Measurements from ENCODE around the gene NDNF. TPM values are rescaled to one million over a fixed set of nuclear protein-coding genes. Genes with fewer than 3 reads are reported as not detected.

The NDNF gene
- total and polyA plus RNA-seq, 2 donors (not counting 1 experiment from before 2014, with no cell fraction given): not detected

GRCh38 chr4:121093261-121093660 is 20.9 kb upstream of the NDNF start:
- CTCF ChIA-PET: no interaction called here
- H3K27me3 ChIP-seq (replicated peaks in 1 of 4; ENCODE audit: control extremely low read depth in 1 of 4, control insufficient read depth in 3 of 4, insufficient read depth in 4 of 4, low read length in 3 of 4): no peaks in the 10 kb centered on the region
- POLR2A ChIA-PET: no interaction called here
- intact Hi-C loops (cut with micrococcal nuclease): no loop called here
- no peak overlapping the region for H3K4me3 Mint-ChIP-seq
- H3K27ac ChIP-seq (ENCODE audit: low read length in 2 of 2): no peak overlapping the region
- H3K4me1 ChIP-seq (ENCODE audit: control insufficient read depth in 2 of 2, insufficient read depth in 2 of 2, low read length in 2 of 2): no peaks in the 10 kb centered on the region
- no peaks in the 10 kb centered on the region for H3K79me2 ChIP-seq (ENCODE audit: control insufficient read depth, insufficient read depth, low read length)
- no peaks in the 10 kb centered on the region for H3K4me1 Mint-ChIP-seq
- DNase-seq (no peak), ATAC-seq (ENCODE audit: low read depth) (no peak)
- no peak overlapping the region for H3K4me2 ChIP-seq (replicated peaks; ENCODE audit: low read depth, low read length, poor library complexity, severe bottlenecking)
- H3K4me3 ChIP-seq (ENCODE audit: control extremely low read depth in 1 of 5, extremely low read depth in 1 of 5, insufficient read depth in 1 of 5, low read depth in 2 of 5, low read length in 4 of 5): no peak overlapping the region
- H3K9me3 Mint-ChIP-seq (ENCODE audit: insufficient read depth): no peaks in the 10 kb centered on the region
- no peaks in the 10 kb centered on the region for H3K27me3 Mint-ChIP-seq
- no peaks in the 10 kb centered on the region for H3K9me3 ChIP-seq (ENCODE audit: control extremely low read depth in 1 of 3, control insufficient read depth in 2 of 3, insufficient read depth in 1 of 3, low read length in 2 of 3)
- H2AFZ ChIP-seq (ENCODE audit: insufficient read depth, low read depth, low read length, poor library complexity, severe bottlenecking): no peak overlapping the region
- TF ChIP-seq EZH2 (IDR thresholded peaks at IDR 0.05; ENCODE audit: borderline replicate concordance, insufficient read depth, low read depth, low read length, poor library complexity, severe bottlenecking) (no peak), CTCF (IDR thresholded peaks at IDR 0.05) (no peak)
- no peak overlapping the region for H3K9ac ChIP-seq (ENCODE audit: low read length)
- no peak overlapping the region for H3K27ac Mint-ChIP-seq
- H4K20me1 ChIP-seq (ENCODE audit: control insufficient read depth, insufficient read depth, low read length, poor library complexity, severe bottlenecking): no peaks in the 10 kb centered on the region
- no peaks in the 10 kb centered on the region for H3K36me3 ChIP-seq (replicated peaks in 1 of 2; ENCODE audit: control extremely low read depth in 1 of 2, control insufficient read depth in 1 of 2, extremely low read depth in 1 of 2, insufficient read depth in 2 of 2, low read length in 1 of 2)

- Histone ChIP-seq H3K36me3 (replicated peaks in 1 of 2; ENCODE audit: control extremely low read depth in 1 of 2, control insufficient read depth in 1 of 2, extremely low read depth in 1 of 2, insufficient read depth in 2 of 2, low read length in 1 of 2) (no peaks in the 10 kb centered on the region), H3K27me3 (replicated peaks in 1 of 4; ENCODE audit: control extremely low read depth in 1 of 4, control insufficient read depth in 3 of 4, insufficient read depth in 4 of 4, low read length in 3 of 4) (no peaks in the 10 kb centered on the region), H3K4me3 (ENCODE audit: control extremely low read depth in 1 of 5, extremely low read depth in 1 of 5, insufficient read depth in 1 of 5, low read depth in 2 of 5, low read length in 4 of 5) (no peak overlapping the region), H3K27ac (ENCODE audit: low read length in 2 of 2) (no peak overlapping the region), H3K9ac (ENCODE audit: low read length) (no peak overlapping the region), H4K20me1 (ENCODE audit: control insufficient read depth, insufficient read depth, low read length, poor library complexity, severe bottlenecking) (no peaks in the 10 kb centered on the region), H3K4me2 (replicated peaks; ENCODE audit: low read depth, low read length, poor library complexity, severe bottlenecking) (no peak overlapping the region), H2AFZ (ENCODE audit: insufficient read depth, low read depth, low read length, poor library complexity, severe bottlenecking) (no peak overlapping the region), H3K4me1 (ENCODE audit: control insufficient read depth in 2 of 2, insufficient read depth in 2 of 2, low read length in 2 of 2) (no peaks in the 10 kb centered on the region), H3K9me3 (ENCODE audit: control extremely low read depth in 1 of 3, control insufficient read depth in 2 of 3, insufficient read depth in 1 of 3, low read length in 2 of 3) (no peaks in the 10 kb centered on the region), H3K79me2 (ENCODE audit: control insufficient read depth, insufficient read depth, low read length) (no peaks in the 10 kb centered on the region)
- ATAC-seq (ENCODE audit: low read depth) (no peak), DNase-seq (no peak)
- TF ChIP-seq CTCF (IDR thresholded peaks at IDR 0.05) (no peak), EZH2 (IDR thresholded peaks at IDR 0.05; ENCODE audit: borderline replicate concordance, insufficient read depth, low read depth, low read length, poor library complexity, severe bottlenecking) (no peak)
- no peaks in the 10 kb centered on the region for H3K9me3 Mint-ChIP-seq (ENCODE audit: insufficient read depth)
- ChIA-PET POLR2A (no interaction called here), CTCF (no interaction called here)
- no peaks in the 10 kb centered on the region for H3K27me3 Mint-ChIP-seq
- no peaks in the 10 kb centered on the region for H3K4me1 Mint-ChIP-seq
- H3K4me3 Mint-ChIP-seq: no peak overlapping the region
- intact Hi-C loops (cut with micrococcal nuclease): no loop called here
- no peak overlapping the region for H3K27ac Mint-ChIP-seq
Observed at GRCh38 chr4:121091941-121092340, 19.6 kb upstream of the NDNF start.
